Non-pigmented ciliary epithelial cell (primary cell): ENCODE data around the gene IDH3G.

Experiments
- DNase-seq: peaks from one replicate; pipeline ENCODE4 v3.0.0-alpha.2; 2010; ENCODE audit warnings: low read depth

The IDH3G gene

DNA sequence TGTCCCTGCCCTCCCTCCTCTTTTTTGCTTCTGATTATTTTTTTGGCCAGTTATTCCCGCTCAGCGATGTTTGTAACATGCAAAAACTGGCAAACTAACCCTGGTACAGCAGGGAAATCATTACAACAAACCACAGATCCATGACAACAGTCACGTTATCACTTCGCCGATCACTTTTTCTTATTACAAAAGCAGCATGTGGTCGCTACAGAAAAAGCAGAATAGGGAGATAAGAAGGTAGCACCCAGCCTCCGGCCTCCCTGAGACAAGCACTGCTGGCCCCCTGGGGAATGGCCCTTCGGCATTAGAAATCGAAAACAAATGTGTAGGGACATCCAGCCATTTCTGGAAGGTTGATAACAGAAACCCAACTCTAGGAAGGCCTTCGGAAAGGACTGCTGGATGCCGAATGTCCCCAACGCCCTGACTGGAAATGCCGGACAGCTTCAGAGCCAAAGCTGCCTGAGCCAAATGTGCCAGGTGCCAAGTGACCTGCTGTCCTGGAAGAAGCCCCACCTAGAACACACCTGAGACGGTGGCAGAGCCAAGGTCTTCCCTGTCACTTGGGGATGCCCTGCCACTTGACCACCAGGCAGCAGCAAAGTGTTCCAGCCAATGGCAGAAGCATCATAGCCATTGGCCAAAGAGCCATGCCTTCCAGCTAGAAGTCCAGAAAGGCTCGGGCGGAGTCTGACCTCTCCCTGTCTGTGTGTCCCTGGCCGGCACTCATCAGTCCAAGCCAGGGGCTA is 2.9 kb downstream of the IDH3G start:
- DNase-seq, result no peak

GRCh38 chrX:153789654-153790053 is 4.5 kb downstream of the IDH3G start:
- DNase-seq, result no peak

- no peak for DNase-seq
Observed at GRCh38 chrX:153786669-153787068, 7.5 kb downstream of the IDH3G start.

- no peak for DNase-seq
Observed at GRCh38 chrX:153784325-153784967, 9.7 kb downstream of the IDH3G start.

DNA sequence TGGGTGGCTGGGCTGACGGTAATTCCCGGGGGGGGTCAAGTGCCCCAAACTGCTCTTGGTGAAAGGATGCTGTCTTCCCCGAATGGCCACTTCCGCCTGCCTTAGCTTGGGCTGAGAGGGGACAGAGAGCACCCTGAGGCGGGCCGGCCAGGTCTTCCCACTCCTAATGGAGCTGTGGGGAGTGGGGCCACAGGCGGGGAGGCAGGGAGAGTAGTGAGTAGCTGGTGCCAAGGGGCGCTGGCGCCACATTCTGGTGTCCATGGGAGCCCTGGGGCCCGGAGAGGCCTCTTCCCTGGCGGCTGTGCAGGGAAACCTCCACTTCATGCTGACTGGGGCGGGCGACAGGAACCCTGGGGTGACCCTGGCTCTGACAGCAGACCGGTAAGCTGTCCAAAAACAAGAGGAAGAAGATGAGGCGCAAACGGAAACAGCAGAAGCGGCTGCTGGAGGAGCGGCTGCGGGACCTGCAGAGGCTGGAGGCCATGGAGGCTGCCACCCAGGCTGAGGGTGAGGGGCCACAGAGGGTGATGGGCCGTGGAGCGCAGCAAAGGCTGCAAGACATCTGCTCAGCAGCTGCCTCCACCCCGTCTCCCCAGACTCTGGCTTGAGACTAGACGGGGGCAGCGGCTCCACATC is 10.7 kb downstream of the IDH3G start:
- no peak for DNase-seq

DNA sequence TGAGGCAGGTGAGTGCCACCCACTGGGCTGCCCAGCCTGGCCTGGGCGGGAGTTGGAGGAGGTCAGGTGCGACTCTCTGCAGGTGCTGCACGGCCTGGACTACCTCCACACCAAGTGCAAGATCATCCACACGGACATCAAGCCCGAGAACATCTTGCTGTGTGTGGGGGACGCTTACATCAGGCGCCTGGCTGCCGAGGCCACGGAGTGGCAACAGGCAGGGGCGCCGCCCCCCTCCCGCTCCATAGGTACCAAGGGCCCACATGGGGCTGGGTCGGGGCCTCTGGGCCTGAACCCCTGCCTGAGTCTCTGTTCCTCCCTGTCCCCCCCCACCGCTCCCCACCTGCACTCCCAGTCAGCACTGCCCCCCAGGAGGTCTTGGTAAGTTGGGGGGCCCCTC is 11.3 kb downstream of the IDH3G start:
- no peak for DNase-seq

DNA sequence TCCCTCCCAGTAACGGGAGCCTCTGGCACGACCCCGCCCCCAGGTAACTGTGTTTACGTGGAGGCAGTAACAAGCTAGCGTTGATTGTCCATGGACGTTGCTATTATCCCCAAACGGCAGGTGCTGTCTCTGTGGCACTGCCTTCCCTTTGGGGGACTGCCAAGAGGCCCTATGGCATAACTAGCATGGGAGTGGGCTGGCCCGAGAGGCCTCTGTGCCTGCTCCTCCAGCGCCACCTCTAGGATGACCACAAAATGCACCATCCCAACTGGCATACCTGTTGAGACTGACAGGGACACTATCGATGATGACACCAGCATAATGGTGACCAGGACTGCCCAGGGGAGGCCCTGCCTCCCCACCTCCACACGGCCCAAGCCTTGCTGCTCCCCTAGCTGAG is 11.9 kb downstream of the IDH3G start:
- no peak for DNase-seq

DNA sequence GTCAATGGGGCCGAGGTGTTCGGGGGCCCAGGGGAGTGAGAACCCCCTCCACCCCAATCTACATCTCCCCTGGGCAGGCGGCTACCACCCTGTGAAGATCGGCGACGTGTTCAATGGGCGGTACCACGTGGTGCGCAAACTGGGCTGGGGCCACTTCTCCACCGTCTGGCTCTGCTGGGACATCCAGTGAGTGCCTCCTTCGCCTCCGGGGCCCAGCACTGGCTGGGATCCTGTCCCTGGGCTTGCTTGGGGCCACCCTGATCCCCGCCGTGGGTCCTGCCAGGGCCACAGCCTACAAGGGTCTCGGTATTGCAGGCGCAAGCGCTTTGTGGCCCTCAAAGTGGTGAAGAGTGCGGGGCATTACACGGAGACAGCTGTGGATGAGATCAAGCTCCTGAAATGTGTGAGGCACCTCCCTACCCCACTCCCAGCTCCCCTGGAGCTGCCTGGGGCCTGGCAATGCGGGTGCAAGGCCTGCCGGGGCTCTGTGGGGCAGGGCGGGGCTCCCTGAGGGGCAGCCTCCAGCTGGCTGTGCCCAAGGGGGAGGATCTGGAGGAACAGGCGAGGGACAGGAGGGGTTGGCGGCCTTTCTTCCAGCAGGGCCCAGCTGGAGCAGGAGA is 12.6 kb downstream of the IDH3G start:
- DNase-seq, result no peak

- DNase-seq, result no peak
Observed at GRCh38 chrX:153780678-153781427, 13.3 kb downstream of the IDH3G start, which contains the start of gene SRPK3. TSS of gene SRPK3 (plus strand) at chrX:153781041. CDS start at chrX:153781087, 46 bp downstream.

- no peak for DNase-seq
Observed at GRCh38 chrX:153779891-153780677, 14.1 kb downstream of the IDH3G start.

DNA sequence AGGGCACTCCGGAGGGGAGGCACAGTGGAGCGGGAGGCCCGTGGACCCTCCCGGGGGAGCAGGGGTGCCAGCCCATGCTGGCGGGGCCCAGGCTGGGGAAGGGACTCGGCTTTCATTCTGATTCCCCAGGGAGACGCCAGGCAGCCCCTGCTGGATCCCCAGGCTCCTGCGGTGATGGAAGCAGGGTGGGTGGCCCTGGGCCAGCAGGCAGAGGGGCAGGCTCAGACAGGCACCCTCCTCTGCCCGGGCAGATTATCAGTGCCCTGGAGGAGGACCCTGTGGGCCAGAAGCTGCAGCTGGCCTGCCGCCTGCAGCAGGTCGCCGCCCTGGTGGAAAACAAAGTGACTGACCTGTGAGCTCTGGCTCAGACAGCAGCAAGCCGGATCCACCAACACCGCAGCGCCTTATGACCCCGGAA is 15.5 kb downstream of the IDH3G start:
- no peak for DNase-seq

DNA sequence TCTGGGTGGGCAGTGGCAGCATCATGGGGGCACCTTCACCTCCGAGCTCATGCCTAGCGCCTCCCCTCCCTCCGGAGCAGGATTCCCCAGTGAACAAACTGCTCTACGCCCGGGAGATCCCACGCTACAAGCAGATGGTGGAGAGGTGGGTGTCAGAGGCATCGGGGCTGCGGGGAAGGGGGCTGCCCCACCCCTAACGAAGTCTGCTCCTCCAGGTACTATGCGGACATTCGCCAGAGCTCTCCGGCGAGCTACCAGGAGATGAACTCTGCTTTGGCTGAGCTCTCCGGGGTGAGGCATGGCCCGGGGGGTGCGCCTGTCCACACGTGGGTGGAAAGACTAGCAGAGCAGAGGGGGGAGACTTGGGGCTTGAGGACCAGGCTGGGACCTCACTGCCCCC is 16.0 kb downstream of the IDH3G start:
- DNase-seq, result no peak

GRCh38 chrX:153777261-153778090 is 16.7 kb downstream of the IDH3G start:
- DNase-seq, result no peak

- no peak for DNase-seq
Observed at GRCh38 chrX:153776611-153777045, 17.5 kb downstream of the IDH3G start.

- DNase-seq, result no peak
Observed at GRCh38 chrX:153776120-153776599, 18.0 kb downstream of the IDH3G start.

DNA sequence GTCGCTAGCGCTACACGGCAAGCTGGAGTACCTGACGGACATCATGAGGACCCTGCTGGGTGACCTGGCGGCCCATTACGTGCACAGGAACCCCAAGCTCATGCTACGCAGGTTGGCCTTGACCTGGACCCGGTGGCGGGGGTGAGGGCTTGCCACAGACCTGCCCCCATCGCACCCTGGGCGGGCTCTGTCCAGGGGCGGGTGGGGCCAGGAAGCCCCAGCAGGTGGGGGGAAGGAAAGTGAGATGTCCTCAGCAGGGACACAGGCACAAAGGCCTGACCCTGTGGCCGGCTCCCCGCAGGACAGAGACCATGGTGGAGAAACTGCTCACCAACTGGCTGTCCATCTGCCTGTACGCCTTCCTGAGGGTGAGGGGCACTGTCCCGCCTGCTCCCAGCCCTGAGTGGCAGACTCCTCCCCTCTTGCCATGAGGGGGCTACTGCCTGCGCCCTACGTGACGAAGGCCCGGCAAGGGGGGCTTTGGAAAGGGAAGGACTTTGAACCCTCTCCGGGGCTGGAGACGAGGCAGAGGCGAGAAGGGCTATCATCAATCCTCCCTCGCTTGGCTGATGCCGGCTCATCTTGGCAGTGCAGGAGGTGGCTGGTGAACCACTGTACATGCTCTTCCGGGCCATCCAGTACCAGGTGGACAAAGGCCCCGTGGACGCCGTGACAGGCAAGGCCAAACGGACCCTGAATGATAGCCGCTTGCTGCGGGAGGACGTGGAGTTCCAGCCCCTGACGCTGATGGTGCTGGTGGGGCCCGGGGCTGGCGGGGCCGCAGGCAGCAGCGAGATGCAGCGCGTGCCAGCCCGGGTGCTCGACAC is 18.7 kb downstream of the IDH3G start:
- no peak for DNase-seq

DNA sequence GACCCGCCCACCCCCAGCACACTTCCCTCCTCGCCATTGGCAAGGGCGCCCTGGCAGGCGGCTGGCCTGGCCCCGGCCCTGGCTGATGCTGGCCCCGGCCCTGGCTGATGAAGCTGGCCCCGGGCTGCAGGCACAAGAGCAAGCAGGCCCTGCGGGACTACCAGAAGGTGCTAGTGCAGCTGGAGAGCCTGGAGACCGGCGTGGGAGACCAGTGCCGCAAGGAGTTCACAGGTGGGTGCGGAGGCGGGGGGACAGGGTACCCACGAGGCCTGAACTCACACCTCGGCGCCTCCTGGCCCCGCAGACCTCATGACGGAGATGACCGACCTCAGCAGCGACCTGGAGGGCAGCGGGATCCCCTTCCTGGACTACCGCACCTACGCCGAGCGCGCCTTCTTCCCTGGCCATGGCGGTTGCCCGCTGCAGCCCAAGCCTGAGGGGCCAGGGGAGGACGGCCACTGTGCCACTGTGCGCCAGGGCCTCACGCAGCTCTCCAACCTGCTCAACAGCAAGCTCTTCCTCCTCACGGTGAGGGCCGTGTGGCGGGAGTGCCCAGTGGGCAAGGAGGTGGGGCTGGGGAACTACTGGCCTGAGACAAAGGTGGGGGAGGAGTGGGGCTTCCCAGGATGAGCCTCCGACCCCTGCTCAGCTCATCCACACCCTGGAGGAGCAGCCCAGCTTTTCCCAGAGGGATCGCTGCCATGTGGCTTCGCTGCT is 19.4 kb downstream of the IDH3G start:
- DNase-seq, result no peak

GRCh38 chrX:153773741-153774575 is 20.2 kb downstream of the IDH3G start:
- DNase-seq, result no peak
